Stimulated activated CD8-positive, alpha-beta memory T cell treated with anti-CD3 and anti-CD28 coated beads, Interleukin-2, amount 100 ng/mL, for 1 hour (primary cell): ENCODE results near the gene MAP7D3.
"Not testable (repeated sequence)": the region's sequence is repeated elsewhere in the genome, so short reads cannot be mapped to it uniquely, and the experiment has no call there.

Experiments
- DNase-seq, 2 donors: peaks; one replicate each; pipeline ENCODE4 v3.0.0-alpha.2; 2020; ENCODE audit warnings: low read depth in 2 of 2

Gene MAP7D3

DNA sequence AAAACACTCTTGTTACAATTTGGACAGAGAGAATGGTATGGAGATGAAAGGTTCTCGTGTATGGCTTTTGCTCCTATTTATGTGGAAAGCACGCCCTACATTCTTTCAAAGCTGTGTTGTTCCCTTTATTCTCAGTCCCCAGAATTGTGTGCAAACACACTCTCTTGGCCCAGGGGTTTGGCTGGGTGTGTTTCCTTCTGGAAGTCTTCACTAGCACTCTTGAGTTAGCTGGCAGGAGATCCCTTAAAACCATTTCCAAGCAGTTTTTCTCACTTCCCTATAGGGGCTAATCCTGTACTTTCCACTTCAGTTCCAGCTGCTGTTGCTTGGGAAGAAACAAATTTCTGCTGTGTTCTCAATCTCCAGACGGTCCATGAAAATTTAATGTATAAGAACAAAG is 68.8 kb downstream of the MAP7D3 start:
- DNase-seq = no peak

DNA sequence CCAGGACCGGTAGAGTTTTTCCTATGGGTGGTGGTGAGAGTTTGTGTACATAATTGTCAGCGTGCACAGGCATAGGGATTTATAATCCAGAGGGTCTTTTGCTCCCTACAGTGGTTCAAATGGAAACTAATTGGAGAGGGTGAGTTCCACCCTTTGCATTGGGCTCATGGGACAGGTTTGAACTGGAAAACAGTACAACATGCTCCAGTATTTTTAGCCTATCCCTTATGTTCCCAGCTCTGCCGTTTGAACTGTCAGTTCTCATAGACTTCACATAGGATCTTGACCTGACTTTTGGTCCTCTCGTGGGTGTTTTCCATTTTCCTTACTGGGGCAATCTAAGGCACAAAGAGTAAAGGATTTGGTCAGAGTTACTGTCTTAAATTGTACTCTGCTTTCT is 72.1 kb downstream of the MAP7D3 start:
- DNase-seq = no peak

DNA sequence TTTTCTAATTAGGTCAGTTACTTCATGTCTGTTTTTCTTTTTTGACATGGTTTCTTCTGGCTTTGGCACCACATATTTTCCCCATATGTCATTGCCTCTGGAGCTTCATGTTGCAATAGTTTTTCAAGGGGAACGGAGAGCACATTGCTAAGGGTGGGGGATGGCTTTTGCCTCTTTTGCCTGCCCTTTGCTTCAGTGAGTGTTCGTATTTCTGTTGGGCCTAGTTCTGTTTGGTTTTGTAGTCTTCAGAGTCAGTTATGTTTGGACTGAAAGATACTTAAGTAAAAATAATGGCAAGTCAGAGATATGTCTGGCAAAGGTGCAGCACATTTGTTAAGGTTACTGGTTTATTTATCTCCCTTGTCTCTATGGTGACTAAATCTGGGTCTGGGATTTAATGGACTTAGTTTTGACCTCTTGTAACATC is 74.8 kb downstream of the MAP7D3 start:
- no peak for DNase-seq

DNA sequence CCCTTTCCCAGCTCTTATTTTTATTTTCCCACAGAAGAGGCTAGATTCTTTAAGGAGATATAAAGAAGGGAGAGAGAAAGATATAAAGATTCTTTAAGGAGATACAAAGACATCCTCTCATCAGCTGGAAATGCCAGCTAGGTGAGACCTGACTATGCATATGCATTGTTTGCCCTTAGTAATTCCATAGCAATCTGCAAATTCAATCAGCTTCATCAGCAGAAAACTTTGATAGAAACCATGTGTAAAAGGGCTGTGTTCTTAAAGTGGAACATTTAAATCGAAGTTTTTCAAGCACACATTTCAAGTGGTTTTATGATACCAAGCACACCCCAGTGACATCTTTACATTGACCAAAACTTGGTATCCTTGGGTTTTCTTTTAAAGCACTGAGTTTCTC is 79.8 kb downstream of the MAP7D3 start:
- DNase-seq = no peak

DNA sequence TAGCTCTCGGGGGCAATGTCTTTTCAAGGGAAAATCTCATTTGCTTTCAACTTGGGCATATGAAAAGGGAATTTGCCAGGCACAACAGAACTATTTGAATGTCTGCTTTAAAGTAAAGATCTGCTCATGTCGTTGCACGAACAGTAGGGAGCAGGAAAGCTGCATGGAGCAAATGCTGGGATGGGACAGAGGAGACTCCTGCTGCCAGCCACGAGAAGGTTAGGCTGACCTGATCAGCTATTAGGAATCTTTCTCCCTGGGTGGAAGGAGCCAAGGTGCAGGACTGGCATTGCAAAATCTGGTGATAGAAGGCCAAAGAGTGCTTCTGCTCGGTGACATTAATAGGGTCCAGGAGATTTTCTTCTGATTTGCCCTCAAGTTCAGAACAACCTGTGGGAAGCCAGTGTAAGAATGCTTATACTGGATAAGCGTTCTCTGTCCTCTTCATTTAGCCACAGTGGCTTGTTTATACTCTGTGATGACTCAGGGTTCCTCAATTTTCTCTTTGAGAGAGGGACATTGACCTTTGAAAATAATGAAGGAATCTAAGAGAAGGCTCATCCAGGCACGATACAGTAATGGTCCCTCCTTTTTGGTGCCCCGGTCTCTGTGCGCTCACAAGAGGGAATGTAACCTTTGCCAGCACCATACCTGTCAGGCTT is 80.9 kb downstream of the MAP7D3 start:
- no peak for DNase-seq

DNA sequence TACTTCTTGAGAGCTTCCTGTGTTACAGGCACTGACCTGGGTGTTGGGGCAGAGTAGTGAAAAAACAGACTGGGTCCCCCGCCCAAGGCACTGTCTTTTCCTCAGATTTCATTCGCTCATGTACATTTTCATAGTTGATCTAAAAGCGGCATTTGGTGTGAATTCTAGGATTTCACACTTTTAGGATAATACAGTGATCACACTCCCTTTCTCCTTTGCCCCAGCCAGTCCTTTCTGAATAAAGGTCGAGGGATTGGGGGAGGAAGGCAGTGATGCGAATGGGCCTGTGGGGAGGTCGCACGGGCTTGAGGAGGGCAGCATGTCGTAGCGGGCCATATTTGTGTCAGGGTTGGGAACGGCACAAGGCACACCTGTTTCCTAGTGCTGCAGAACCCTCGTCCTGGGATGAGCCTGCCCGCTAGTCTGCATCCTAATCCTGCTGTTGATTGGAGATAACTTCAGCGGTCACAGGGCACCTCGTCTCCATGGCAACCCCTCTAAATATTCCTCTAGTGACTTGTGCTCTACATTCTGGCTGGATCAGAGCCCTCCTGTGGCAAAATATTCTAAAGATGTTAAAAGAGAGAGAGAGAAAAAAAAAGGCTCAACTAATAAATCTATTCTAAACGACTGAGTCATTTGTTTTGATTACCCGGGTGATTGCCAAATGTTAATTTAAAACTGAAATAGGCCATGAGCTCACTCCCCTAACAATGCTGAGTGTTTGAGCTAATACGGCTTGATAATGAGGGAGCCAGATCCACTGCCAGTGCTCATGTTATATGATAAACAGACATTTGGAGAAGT is 82.1 kb downstream of the MAP7D3 start:
- DNase-seq = no peak

DNA sequence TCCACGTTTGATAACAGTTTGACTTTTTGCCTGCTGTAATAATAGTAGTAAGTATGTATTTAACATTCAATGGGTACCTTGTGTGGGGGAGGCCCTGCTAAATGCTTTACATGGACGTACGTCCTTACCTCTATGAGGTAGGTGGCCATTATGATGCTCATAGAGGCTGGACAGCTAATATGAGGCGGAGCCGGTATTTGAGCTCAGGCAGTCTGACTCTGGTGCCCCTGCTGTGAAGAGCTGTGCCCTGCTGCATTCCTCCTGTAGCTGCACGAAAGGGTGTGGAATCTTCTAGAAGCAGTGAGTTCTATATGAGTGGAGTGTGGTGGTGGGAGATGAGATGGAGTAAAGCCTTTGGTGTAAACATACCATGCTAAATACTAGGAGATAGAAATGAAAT is 83.2 kb downstream of the MAP7D3 start:
- not testable (repeated sequence) for DNase-seq

DNA sequence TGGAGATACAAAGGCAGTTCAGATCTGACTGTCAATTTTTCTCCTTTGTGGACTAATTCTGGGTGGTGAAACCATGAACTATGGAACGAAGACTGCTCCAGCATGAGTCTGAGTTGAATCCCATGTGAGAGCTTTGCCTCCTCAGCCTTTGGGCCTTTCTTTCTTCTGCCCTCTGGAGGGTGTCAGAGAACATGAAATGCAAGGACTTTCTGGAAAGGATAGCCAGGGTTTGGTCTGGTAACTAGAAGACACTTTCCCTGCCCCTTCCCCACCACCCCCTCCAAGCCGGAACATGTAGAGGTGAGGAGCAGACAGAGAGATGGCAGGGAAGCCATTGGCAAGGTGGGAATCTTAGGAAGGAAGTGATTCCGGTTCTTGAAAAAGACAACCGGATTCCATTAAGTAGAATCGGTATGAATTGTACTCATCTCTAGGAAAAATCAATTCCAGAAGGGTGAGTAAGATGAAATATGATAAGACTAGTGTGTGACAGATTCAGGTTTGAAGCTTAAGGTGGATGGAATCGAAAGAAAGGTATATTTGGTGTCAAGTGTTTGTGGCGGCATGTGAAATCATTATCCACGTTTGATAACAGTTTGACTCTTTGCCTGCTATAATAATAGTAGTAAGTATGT is 84.9 kb downstream of the MAP7D3 start:
- no peak for DNase-seq

DNA sequence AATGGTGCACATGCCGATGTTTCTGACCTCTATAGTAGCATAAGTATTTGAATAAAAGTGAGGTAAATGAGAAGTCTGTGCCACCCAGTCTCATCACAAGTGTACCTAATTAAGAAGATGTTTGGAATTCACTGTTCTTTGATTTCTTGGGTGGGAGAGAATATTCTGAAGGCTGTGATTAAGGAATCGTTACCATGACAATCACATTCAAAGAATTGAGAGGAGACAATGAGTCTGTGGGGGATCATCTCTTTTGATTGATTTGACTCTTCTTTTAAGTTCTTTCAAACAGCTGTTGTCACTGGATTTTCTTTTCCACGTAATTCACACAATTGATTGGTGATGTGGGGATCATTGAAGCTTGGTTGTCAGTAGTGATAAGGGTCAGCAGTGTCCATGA is 85.8 kb downstream of the MAP7D3 start:
- DNase-seq = no peak

DNA sequence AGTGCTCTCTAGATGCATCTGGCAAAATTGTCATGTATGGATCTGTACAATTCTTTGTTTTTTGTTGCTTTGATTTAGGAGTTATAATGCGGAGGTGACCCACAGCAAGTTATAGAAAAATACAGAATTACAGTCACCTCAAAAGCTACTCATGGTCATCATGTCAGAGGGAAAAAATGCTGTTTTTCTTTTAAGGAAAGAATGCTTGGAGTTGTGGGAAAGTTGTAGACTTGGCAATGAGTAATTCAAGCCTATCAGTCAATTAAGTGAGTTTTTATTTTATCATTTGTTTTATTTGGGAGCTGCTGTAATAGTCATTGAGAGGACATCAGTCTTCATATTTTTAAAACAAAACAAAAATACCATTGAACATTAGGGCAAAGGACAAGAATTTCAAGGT is 87.5 kb downstream of the MAP7D3 start:
- no peak for DNase-seq
